Measurements from ENCODE around the gene RXRA. TPM values are rescaled to one million over a fixed set of nuclear protein-coding genes. Genes with fewer than 3 reads are reported as not detected.
A peak's percentile ranks its signal among the peaks of the same experiment; 100 is the strongest.

Gene RXRA
- total and polyA plus RNA-seq, 2 of the 4 experiments (the other 2 are of a cell fraction), result 7.5 to 17.9 TPM

GRCh38 chr9:134472256-134472655, 146.0 kb downstream of the RXRA start:
- no peak overlapping the region for H2AK5ac ChIP-seq (ENCODE audit: low read depth, low read length)
- H3K4me2 ChIP-seq (ENCODE audit: low read depth, low read length), result no peak overlapping the region
- H4K8ac ChIP-seq (ENCODE audit: low read depth in 2 of 2, low read length in 2 of 2), result no peak overlapping the region
- no peak overlapping the region for H2BK120ac ChIP-seq (ENCODE audit: low read depth, low read length)
- in situ Hi-C loops (cut with MboI; ENCODE audit: low sequenced_read_pairs) (no loop called here), dilution Hi-C loops (cut with HindIII; ENCODE audit: low sequenced_read_pairs, unreplicated experiment) (no loop called here), intact Hi-C loops (cut with micrococcal nuclease) (no loop called here)
- H3K23ac ChIP-seq (ENCODE audit: low read depth, low read length), result no peak overlapping the region
- ATAC-seq (ENCODE audit: low read depth) (no peak), DNase-seq (no peak)
- no peak overlapping the region for H3K4me3 ChIP-seq (ENCODE audit: insufficient read depth, low read depth, low read length)
- TF ChIP-seq ELK1 (IDR thresholded peaks at IDR 0.05; ENCODE audit: borderline replicate concordance, low read depth, low read length) (no peak), MAFK (IDR thresholded peaks at IDR 0.05; ENCODE audit: low read depth, low read length) (no peak), SMC3 (IDR thresholded peaks at IDR 0.05; ENCODE audit: low read depth, low read length) (no peak), CEBPB (IDR thresholded peaks at IDR 0.05; ENCODE audit: low read depth, low read length) (no peak), RCOR1 (IDR thresholded peaks at IDR 0.05; ENCODE audit: insufficient replicate concordance, low read length) (no peak), BHLHE40 (IDR thresholded peaks at IDR 0.05; ENCODE audit: low read depth, low read length) (no peak), RFX5 (IDR thresholded peaks at IDR 0.05; ENCODE audit: low read depth, low read length) (no peak), CHD1 (IDR thresholded peaks at IDR 0.05; ENCODE audit: low read depth, low read length) (no peak), RAD21 (IDR thresholded peaks at IDR 0.05; ENCODE audit: low read length) (no peak), USF2 (IDR thresholded peaks at IDR 0.05; ENCODE audit: low read depth, low read length) (no peak), MAZ (IDR thresholded peaks at IDR 0.05; ENCODE audit: borderline replicate concordance, low read depth, low read length) (no peak), FOS (IDR thresholded peaks at IDR 0.05; ENCODE audit: low read depth, low read length) (no peak)
- H3K27ac ChIP-seq (ENCODE audit: insufficient read depth, low read length), result no peak overlapping the region
- H2BK5ac ChIP-seq (ENCODE audit: low read depth, low read length, poor library complexity, severe bottlenecking), result no peak overlapping the region
- H2AFZ ChIP-seq (replicated peaks; ENCODE audit: low read length, poor library complexity), result peak overlapping the region; percentile 24
- BruUV-seq (replicated peaks), result no TSS peak
- peak overlapping the region; percentile 61; the same call in 1 of the 2 replicates for H4K91ac ChIP-seq (ENCODE audit: insufficient read depth, low read depth, low read length)
- H3K14ac ChIP-seq (replicated peaks; ENCODE audit: low read depth, low read length), result no peak overlapping the region; the same call in 1 of the 2 replicates
- H3K9me3 ChIP-seq (ENCODE audit: control insufficient read depth, insufficient read depth, low read length), result no peaks in the 10 kb centered on the region
- no peak overlapping the region for H3K4ac ChIP-seq (ENCODE audit: low read depth, low read length)
- peaks cover 26% of the 10 kb centered on the region for H3K4me1 ChIP-seq (ENCODE audit: control insufficient read depth, insufficient read depth, low read length)
- H2BK20ac ChIP-seq (ENCODE audit: low read depth, low read length), result 0 out of 2 replicates have a peak overlapping the region, but pooled peaks have one; percentile 52
- H3K79me1 ChIP-seq (ENCODE audit: low read depth in 1 of 2, low read length in 2 of 2), result no peaks in the 10 kb centered on the region
- no peak overlapping the region for H3K56ac ChIP-seq (ENCODE audit: extremely low read depth, insufficient read depth, low read length)
- H3K36me3 ChIP-seq (ENCODE audit: control insufficient read depth, insufficient read depth, low read length), result no peaks in the 10 kb centered on the region
- H2BK15ac ChIP-seq (ENCODE audit: low read depth, low read length), result no peak overlapping the region; the same call in 2 of the 3 replicates
- H3K9ac ChIP-seq (ENCODE audit: low read depth, low read length), result no peak overlapping the region
- peak overlapping the region; percentile 52 for H2AK9ac ChIP-seq (replicated peaks; ENCODE audit: low read depth, low read length, poor library complexity)
- CTCF ChIA-PET, result interaction anchor here (0.5 kb wide), 1 partner anchor 54 kb away, joined by 3 read pairs; no protein-coding TSS in a partner anchor
- WGBS, 2 experiments (ENCODE audit: extremely low coverage in 2 of 2, insufficient read length in 1 of 2), result 100% methylated on average over 1 of the region's 6 CpGs; no CpG with 5 or more reads in 1 of the 2 experiments
- H3K27me3 ChIP-seq (ENCODE audit: control insufficient read depth, insufficient read depth, low read length), result no peaks in the 10 kb centered on the region
- H4K20me1 ChIP-seq (ENCODE audit: insufficient read depth, low read length), result no peaks in the 10 kb centered on the region
- no peak overlapping the region for H3K18ac ChIP-seq (ENCODE audit: low read depth, low read length)
- H4K5ac ChIP-seq (ENCODE audit: low read depth, low read length), result no peak overlapping the region
- POLR2A ChIA-PET (ENCODE audit: unreplicated experiment), result no interaction called here
- 0 out of 2 replicates have a peak, but pooled peaks cover 7% of the 10 kb centered on the region for H3K9me1 ChIP-seq (ENCODE audit: insufficient read depth, low read length)
